WTC11 (cell line): ENCODE measurements around the gene BOD1L1. TPM values are rescaled to one million over a fixed set of nuclear protein-coding genes. Genes with fewer than 3 reads are reported as not detected.
A peak's percentile ranks its signal among the peaks of the same experiment; 100 is the strongest.

Experiments used
- ATAC-seq: fragments of 200-7000 bp; cut with Tn5 transposase; 2 replicates; pipeline ENCODE4 v1.10.0; 2021; ENCODE audit warnings: mild to moderate bottlenecking, moderate library complexity
- CTCF ChIA-PET: fragments of 300-600 bp; sonication (Branson Sonifier 250); formaldehyde crosslinking; loops from one replicate; lab custom pipeline; 2021; ENCODE audit warnings: antibody characterized with exemption; lab: Charles Lee
- POLR2A ChIA-PET: fragments of 350-600 bp; sonication (Branson Sonifier 250); formaldehyde crosslinking; loops from one replicate; lab custom pipeline; 2021; ENCODE audit warnings: antibody characterized with exemption; lab: Charles Lee
- DNase-seq: peaks from one replicate; pipeline ENCODE4 v3.0.0; 2021; ENCODE audit warnings: low spot score
- H3K27ac Mint-ChIP-seq: 2 replicates; pipeline ENCODE4 v1.8.0; 2021; ENCODE audit warnings: mixed read lengths
- H3K27me3 Mint-ChIP-seq: 2 replicates; pipeline ENCODE4 v1.8.0; 2021; ENCODE audit warnings: low read depth, mild to moderate bottlenecking, moderate library complexity, mixed read lengths
- H3K36me3 Mint-ChIP-seq: 2 replicates; pipeline ENCODE4 v1.8.0; 2021; ENCODE audit warnings: mixed read lengths
- H3K4me1 Mint-ChIP-seq: 2 replicates; pipeline ENCODE4 v1.8.0; 2022; ENCODE audit warnings: mixed read lengths
- H3K4me3 Mint-ChIP-seq: 2 replicates; pipeline ENCODE4 v1.8.0; 2021; ENCODE audit warnings: mild to moderate bottlenecking, moderate library complexity, mixed read lengths
- H3K9me3 Mint-ChIP-seq: 2 replicates; pipeline ENCODE4 v1.8.0; 2021; ENCODE audit warnings: mixed read lengths
- AFF4 ChIP-seq: sonication (generic); formaldehyde crosslinking; IDR thresholded peaks from 2 replicates; pipeline ENCODE4 v1.8.1; 2023; ENCODE audit warnings: mild to moderate bottlenecking, missing genetic modification reagents, borderline replicate concordance
- AR ChIP-seq: fragments of 250-450 bp; sonication (Bioruptor Pico); IDR thresholded peaks from 2 replicates; pipeline ENCODE4 v1.9.0; 2021; ENCODE audit warnings: mild to moderate bottlenecking
- ATF2 ChIP-seq: sonication (generic); formaldehyde crosslinking; IDR thresholded peaks from 2 replicates; pipeline ENCODE4 v1.8.1; 2022; ENCODE audit warnings: low read depth, missing genetic modification reagents, borderline replicate concordance
- E2F5 ChIP-seq: sonication (generic); formaldehyde crosslinking; IDR thresholded peaks from 2 replicates; pipeline ENCODE4 v1.8.1; 2022; ENCODE audit warnings: mild to moderate bottlenecking, moderate library complexity, missing genetic modification reagents
- ERG ChIP-seq: fragments of 250-450 bp; sonication (Bioruptor Pico); IDR thresholded peaks from 2 replicates; pipeline ENCODE4 v1.8.0; 2021; ENCODE audit warnings: mild to moderate bottlenecking
- FOXK1 ChIP-seq: sonication (generic); formaldehyde crosslinking; IDR thresholded peaks from 2 replicates; pipeline ENCODE4 v1.8.0; 2022; ENCODE audit warnings: mild to moderate bottlenecking, moderate library complexity, missing genetic modification reagents
- FOXP1 ChIP-seq: sonication (generic); formaldehyde crosslinking; IDR thresholded peaks from 2 replicates; pipeline ENCODE4 v1.8.0; 2022; ENCODE audit warnings: missing genetic modification reagents, mild to moderate bottlenecking, moderate library complexity, borderline replicate concordance
- GRHL2 ChIP-seq: fragments of 250-450 bp; sonication (Bioruptor Pico); IDR thresholded peaks from 2 replicates; pipeline ENCODE4 v1.8.0; 2022; ENCODE audit warnings: mild to moderate bottlenecking, moderate library complexity; ENCODE audit not compliant: insufficient replicate concordance, severe bottlenecking
- JUN ChIP-seq: sonication (generic); formaldehyde crosslinking; IDR thresholded peaks from 2 replicates; pipeline ENCODE4 v1.8.0; 2023; ENCODE audit warnings: mild to moderate bottlenecking, missing genetic modification reagents
- MAX ChIP-seq: sonication (generic); formaldehyde crosslinking; IDR thresholded peaks from 2 replicates; pipeline ENCODE4 v1.8.0; 2022; ENCODE audit warnings: mild to moderate bottlenecking, missing genetic modification reagents
- MLX ChIP-seq: sonication (generic); formaldehyde crosslinking; IDR thresholded peaks from 2 replicates; pipeline ENCODE4 v1.8.1; 2023; ENCODE audit warnings: mild to moderate bottlenecking, missing genetic modification reagents, moderate library complexity
- MXD4 ChIP-seq: fragments of 250-450 bp; sonication (Bioruptor Pico); IDR thresholded peaks from 2 replicates; pipeline ENCODE4 v1.8.0; 2021; ENCODE audit warnings: mild to moderate bottlenecking, moderate library complexity, borderline replicate concordance
- NFATC4 ChIP-seq: fragments of 250-450 bp; sonication (Bioruptor Pico); IDR thresholded peaks from 2 replicates; pipeline ENCODE4 v1.9.0; 2021; ENCODE audit warnings: mild to moderate bottlenecking
- NR1H2 ChIP-seq: sonication (generic); formaldehyde crosslinking; IDR thresholded peaks from 2 replicates; pipeline ENCODE4 v1.9.0; 2021; ENCODE audit warnings: mild to moderate bottlenecking, moderate library complexity, missing genetic modification reagents
- NR3C1 ChIP-seq: sonication (generic); formaldehyde crosslinking; conservative IDR thresholded peaks from 2 replicates; pipeline ENCODE4 v1.8.1; 2023; ENCODE audit warnings: low read depth, mild to moderate bottlenecking, missing genetic modification reagents
- PREB ChIP-seq: sonication (generic); formaldehyde crosslinking; IDR thresholded peaks from 2 replicates; pipeline ENCODE4 v1.8.1; 2022; ENCODE audit warnings: mild to moderate bottlenecking, missing genetic modification reagents, moderate library complexity, borderline replicate concordance
- PRRX2 ChIP-seq: fragments of 250-450 bp; sonication (Bioruptor Pico); IDR thresholded peaks from 2 replicates; pipeline ENCODE4 v1.8.0; 2021; ENCODE audit warnings: mild to moderate bottlenecking
- RELA ChIP-seq: sonication (generic); formaldehyde crosslinking; IDR thresholded peaks from 2 replicates; pipeline ENCODE4 v1.8.1; 2022; ENCODE audit warnings: missing genetic modification reagents, mild to moderate bottlenecking, borderline replicate concordance
- SMAD4 ChIP-seq: sonication (generic); formaldehyde crosslinking; IDR thresholded peaks from 2 replicates; pipeline ENCODE4 v1.8.0; 2022; ENCODE audit warnings: mild to moderate bottlenecking, missing genetic modification reagents
- SOX15 ChIP-seq: fragments of 250-450 bp; sonication (Bioruptor Pico); IDR thresholded peaks from 2 replicates; pipeline ENCODE4 v1.9.0; 2021; ENCODE audit warnings: mild to moderate bottlenecking
- SP1 ChIP-seq: sonication (generic); formaldehyde crosslinking; conservative IDR thresholded peaks from 2 replicates; pipeline ENCODE4 v1.8.1; 2022; ENCODE audit warnings: missing genetic modification reagents
- TEAD1 ChIP-seq: sonication (generic); formaldehyde crosslinking; IDR thresholded peaks from 2 replicates; pipeline ENCODE4 v1.8.0; 2022; ENCODE audit warnings: mild to moderate bottlenecking, missing genetic modification reagents
- USF1 ChIP-seq: sonication (generic); formaldehyde crosslinking; IDR thresholded peaks from 2 replicates; pipeline ENCODE4 v1.8.0; 2022; ENCODE audit warnings: mild to moderate bottlenecking, missing genetic modification reagents
- ZBTB21 ChIP-seq: sonication (generic); formaldehyde crosslinking; IDR thresholded peaks from 2 replicates; pipeline ENCODE4 v1.8.1; 2023; ENCODE audit warnings: mild to moderate bottlenecking, missing genetic modification reagents, borderline replicate concordance
- ZNF671 ChIP-seq: fragments of 250-450 bp; sonication (Bioruptor Pico); IDR thresholded peaks from 2 replicates; pipeline ENCODE4 v1.8.0; 2021; ENCODE audit warnings: mild to moderate bottlenecking
- total RNA-seq: library from RNA; stranded (reverse); gene quantifications from 3 replicates; pipeline ENCODE4 v1.2.3, GENCODE V29; 2021

The BOD1L1 gene
- total RNA-seq, 1 experiment from 2014 or later: 43.5 TPM

GRCh38 chr4:13627606-13628311, at the start of gene BOD1L1 (continued):
- TF ChIP-seq FOXK1 (CRISPR knock-in tag) (peak; percentile 100), USF1 (CRISPR knock-in tag) (no peak), SOX15 (no peak), NR3C1 (CRISPR knock-in tag) (no peak), FOXP1 (peak; percentile 77; the same call in 1 of the 2 replicates), ZNF671 (CRISPR knock-in tag) (no peak), PRRX2 (no peak), ZBTB21 (CRISPR knock-in tag) (no peak; the same call in 1 of the 2 replicates), AFF4 (CRISPR knock-in tag) (no peak), NFATC4 (CRISPR knock-in tag) (no peak), TEAD1 (peak; percentile 63), MXD4 (CRISPR knock-in tag) (no peak), JUN (CRISPR knock-in tag) (no peak), MAX (CRISPR knock-in tag) (no peak; the same call in 1 of the 2 replicates), RELA (CRISPR knock-in tag) (no peak), ERG (no peak), GRHL2 (CRISPR knock-in tag) (no peak), SP1 (CRISPR knock-in tag) (peak; percentile 84), MLX (CRISPR knock-in tag) (no peak)

- H3K4me1 Mint-ChIP-seq: no peaks in the 10 kb centered on the region
- no peaks in the 10 kb centered on the region for H3K27me3 Mint-ChIP-seq
- H3K9me3 Mint-ChIP-seq: peaks cover 6% of the 10 kb centered on the region
- no peak overlapping the region for H3K27ac Mint-ChIP-seq
- H3K36me3 Mint-ChIP-seq: no peaks in the 10 kb centered on the region
- no peak overlapping the region for H3K4me3 Mint-ChIP-seq
- no peak for ATAC-seq
- DNase-seq: no peak
- POLR2A ChIA-PET: no interaction called here
- CTCF ChIA-PET: no interaction called here
- TF ChIP-seq AR (CRISPR knock-in tag): no peak
- no peak for TF ChIP-seq ATF2 (CRISPR knock-in tag)
- TF ChIP-seq PREB (CRISPR knock-in tag): no peak
- no peak for TF ChIP-seq SMAD4 (CRISPR knock-in tag)
- TF ChIP-seq E2F5 (CRISPR knock-in tag): no peak
- TF ChIP-seq NR1H2 (CRISPR knock-in tag): no peak
Observed at GRCh38 chr4:13674971-13675370, 47.4 kb upstream of the BOD1L1 start.
